Measurements from ENCODE around the gene HOOK2. TPM values are rescaled to one million over a fixed set of nuclear protein-coding genes. Genes with fewer than 3 reads are reported as not detected.

Gene HOOK2
- total and polyA plus RNA-seq, 9 of the 15 experiments (the other 6 are each of a cell fraction or from before 2014, with no cell fraction given), result 1.3 to 17.2 (median 9.9) TPM

GRCh38 chr19:12792051-12792852 lies 16.9 kb upstream of the HOOK2 start (continued):
- TF ChIP-seq NFATC3 (IDR thresholded peaks at IDR 0.05) (peak; percentile 12; the same call in 1 of the 2 replicates), HDAC1 (IDR thresholded peaks at IDR 0.05) (peak in 1 of 2 experiments; percentile 78; a peak in 1 of 4 replicates), ZNF639 (CRISPR knock-in tag; conservative IDR thresholded peaks at IDR 0.05 in 1 of 2, IDR thresholded peaks at IDR 0.05 in 1 of 2) (0 out of 4 replicates have a peak, but pooled peaks of 1 of the 2 experiments have one; percentile 18), PHF8 (IDR thresholded peaks at IDR 0.05; ENCODE audit: borderline replicate concordance, low read length) (peak; percentile 12; the same call in 1 of the 2 replicates), ZNF197 (CRISPR knock-in tag; IDR thresholded peaks at IDR 0.05; ENCODE audit: low read depth) (peak; percentile 28; the same call in 1 of the 2 replicates), ETS1 (conservative IDR thresholded peaks at IDR 0.05; ENCODE audit: control insufficient read depth, low read depth, low read length) (0 out of 2 replicates have a peak, but pooled peaks have one; percentile 41)
